Measurements from ENCODE around the gene TSR2.
"Not testable (repeated sequence)": the region's sequence is repeated elsewhere in the genome, so short reads cannot be mapped to it uniquely, and the experiment has no call there.

TSR2 gene

GRCh38 chrX:54473993-54474859, 34.0 kb downstream of the TSR2 start:
- DNase-seq (ENCODE audit: low spot score), result no peak

- DNase-seq (ENCODE audit: low spot score), result no peak
Observed at GRCh38 chrX:54479136-54480111, 39.2 kb downstream of the TSR2 start.

- DNase-seq (ENCODE audit: low spot score), result no peak
Observed at GRCh38 chrX:54482839-54483593, 42.8 kb downstream of the TSR2 start.

- DNase-seq (ENCODE audit: low spot score), result no peak
Observed at GRCh38 chrX:54483946-54484345, 43.7 kb downstream of the TSR2 start.

GRCh38 chrX:54484666-54485065, 44.5 kb downstream of the TSR2 start:
- no peak for DNase-seq (ENCODE audit: low spot score)

GRCh38 chrX:54489819-54490218, 49.6 kb downstream of the TSR2 start:
- not testable (repeated sequence) for DNase-seq (ENCODE audit: low spot score)

GRCh38 chrX:54492340-54492739, 52.1 kb downstream of the TSR2 start:
- DNase-seq (ENCODE audit: low spot score), result no peak

- DNase-seq (ENCODE audit: low spot score), result no peak
Observed at GRCh38 chrX:54494166-54494988, 54.2 kb downstream of the TSR2 start.

Measured in D341Med (cell line).